Neutrophil (primary cell): ENCODE results near the gene IBA57.

Source experiments
- H3K27ac ChIP-seq: fragments of 200-600 bp; sonication (generic); 2 replicates; pipeline ENCODE4 v1.5.1; 2016; ENCODE audit warnings: mild to moderate bottlenecking, moderate library complexity
- H3K27me3 ChIP-seq: fragments of 200-600 bp; sonication (generic); 2 replicates; pipeline ENCODE4 v1.6.0; 2016; ENCODE audit warnings: mild to moderate bottlenecking
- H3K36me3 ChIP-seq: fragments of 200-600 bp; sonication (generic); 2 replicates; pipeline ENCODE4 v1.5.1; 2017
- H3K4me1 ChIP-seq, 2 experiments: fragments of 200-600 bp in 1 of 2; sonication (generic) in 1 of 2; 1 replicate in 1 of 2; 2 replicates in 1 of 2; pipeline versions ENCODE4 v1.5.1 to v1.6.1; 2013 to 2016; ENCODE audit warnings: low read depth in 1 of 2, low read length in 1 of 2, mild to moderate bottlenecking in 1 of 2, moderate library complexity in 1 of 2; ENCODE audit not compliant: control insufficient read depth in 1 of 2, insufficient read depth in 1 of 2
- H3K4me3 ChIP-seq, 2 experiments: fragments of 200-600 bp in 1 of 2; sonication (generic) in 1 of 2; 1 replicate in 1 of 2; 2 replicates in 1 of 2; pipeline ENCODE4 v1.5.1; 2013 to 2016; ENCODE audit warnings: low read depth in 1 of 2, low read length in 1 of 2, mild to moderate bottlenecking in 1 of 2, moderate library complexity in 1 of 2
- H3K9me3 ChIP-seq: fragments of 200-600 bp; sonication (generic); 2 replicates; pipeline ENCODE4 v1.5.1; 2016
- TF ChIP-seq, protein P1 (sequence below): fragments of 200-600 bp; sonication (generic); IDR thresholded peaks from 2 replicates; pipeline ENCODE4 v1.5.1; 2016; ENCODE audit warnings: antibody characterized with exemption

The IBA57 gene

DNA sequence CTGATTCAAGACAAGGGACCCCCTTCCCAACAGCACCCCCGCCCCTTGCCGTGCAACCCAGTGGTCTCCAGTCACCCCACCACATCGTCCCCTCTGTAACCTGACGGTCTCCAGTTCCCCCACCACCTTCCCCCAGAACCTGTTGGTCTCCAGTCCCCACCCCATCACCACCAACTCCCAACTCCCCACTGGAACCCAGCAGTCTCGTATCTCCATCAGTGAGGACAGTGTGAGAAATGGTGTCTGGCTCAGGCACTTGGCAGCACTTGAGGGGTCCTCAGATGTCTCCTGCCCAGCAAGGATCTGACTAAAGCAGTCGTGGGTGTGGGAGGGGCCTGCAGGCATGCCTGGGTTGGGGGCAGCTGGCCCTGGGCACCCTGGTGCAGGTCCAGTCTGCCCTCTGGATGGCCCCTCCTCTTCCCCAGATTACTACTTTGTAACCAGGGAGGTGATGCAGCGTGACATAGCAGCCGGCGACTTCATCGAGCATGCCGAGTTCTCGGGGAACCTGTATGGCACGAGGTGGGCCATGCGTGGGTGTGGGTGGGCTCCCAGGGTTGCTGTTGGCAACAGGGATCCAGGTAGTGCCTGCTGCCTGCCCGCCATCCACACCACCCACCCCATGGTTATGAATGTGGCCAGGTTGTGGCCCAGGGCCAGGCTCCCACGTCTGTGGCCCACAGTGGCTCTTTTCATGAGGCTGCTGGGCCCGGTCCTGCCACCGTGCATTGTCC, 19.0 kb upstream of the IBA57 start:
- Histone ChIP-seq H3K27ac (no peak overlapping the region), H3K36me3 (peaks cover 56% of the 10 kb centered on the region), H3K4me1 (peaks cover 6 to 8% of the 10 kb centered on the region in 2 experiments), H3K4me3 (no peak overlapping the region), H3K27me3 (no peaks in the 10 kb centered on the region), H3K9me3 (no peaks in the 10 kb centered on the region)
- TF ChIP-seq, protein P1, sequence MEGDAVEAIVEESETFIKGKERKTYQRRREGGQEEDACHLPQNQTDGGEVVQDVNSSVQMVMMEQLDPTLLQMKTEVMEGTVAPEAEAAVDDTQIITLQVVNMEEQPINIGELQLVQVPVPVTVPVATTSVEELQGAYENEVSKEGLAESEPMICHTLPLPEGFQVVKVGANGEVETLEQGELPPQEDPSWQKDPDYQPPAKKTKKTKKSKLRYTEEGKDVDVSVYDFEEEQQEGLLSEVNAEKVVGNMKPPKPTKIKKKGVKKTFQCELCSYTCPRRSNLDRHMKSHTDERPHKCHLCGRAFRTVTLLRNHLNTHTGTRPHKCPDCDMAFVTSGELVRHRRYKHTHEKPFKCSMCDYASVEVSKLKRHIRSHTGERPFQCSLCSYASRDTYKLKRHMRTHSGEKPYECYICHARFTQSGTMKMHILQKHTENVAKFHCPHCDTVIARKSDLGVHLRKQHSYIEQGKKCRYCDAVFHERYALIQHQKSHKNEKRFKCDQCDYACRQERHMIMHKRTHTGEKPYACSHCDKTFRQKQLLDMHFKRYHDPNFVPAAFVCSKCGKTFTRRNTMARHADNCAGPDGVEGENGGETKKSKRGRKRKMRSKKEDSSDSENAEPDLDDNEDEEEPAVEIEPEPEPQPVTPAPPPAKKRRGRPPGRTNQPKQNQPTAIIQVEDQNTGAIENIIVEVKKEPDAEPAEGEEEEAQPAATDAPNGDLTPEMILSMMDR: no peak

DNA sequence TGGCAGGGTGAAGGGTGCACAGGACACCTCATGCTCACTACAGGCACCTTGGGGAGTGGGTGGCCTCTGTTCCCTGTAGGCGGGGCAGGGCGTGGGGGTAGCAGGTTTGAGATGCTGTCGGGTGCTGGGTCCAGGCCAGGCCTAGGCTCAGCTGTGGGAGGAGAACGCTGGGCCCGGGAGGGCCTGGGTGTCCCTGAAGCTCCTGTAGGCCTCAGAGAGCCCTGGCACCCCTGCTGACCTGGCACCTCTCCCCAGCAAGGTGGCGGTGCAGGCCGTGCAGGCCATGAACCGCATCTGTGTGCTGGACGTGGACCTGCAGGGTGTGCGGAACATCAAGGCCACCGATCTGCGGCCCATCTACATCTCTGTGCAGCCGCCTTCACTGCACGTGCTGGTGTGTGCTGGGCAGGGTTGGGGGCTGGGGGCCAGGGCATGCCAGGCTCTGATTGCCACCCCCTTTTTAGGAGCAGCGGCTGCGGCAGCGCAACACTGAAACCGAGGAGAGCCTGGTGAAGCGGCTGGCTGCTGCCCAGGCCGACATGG, 18.4 kb upstream of the IBA57 start:
- no peak overlapping the region for H3K27ac ChIP-seq
- no peaks in the 10 kb centered on the region for H3K9me3 ChIP-seq
- H3K36me3 ChIP-seq: peaks cover 52% of the 10 kb centered on the region
- TF ChIP-seq, protein P1: no peak
- H3K4me3 ChIP-seq: no peak overlapping the region
- H3K27me3 ChIP-seq: no peaks in the 10 kb centered on the region
- peaks cover under 1 to 2% of the 10 kb centered on the region in 2 experiments for H3K4me1 ChIP-seq

DNA sequence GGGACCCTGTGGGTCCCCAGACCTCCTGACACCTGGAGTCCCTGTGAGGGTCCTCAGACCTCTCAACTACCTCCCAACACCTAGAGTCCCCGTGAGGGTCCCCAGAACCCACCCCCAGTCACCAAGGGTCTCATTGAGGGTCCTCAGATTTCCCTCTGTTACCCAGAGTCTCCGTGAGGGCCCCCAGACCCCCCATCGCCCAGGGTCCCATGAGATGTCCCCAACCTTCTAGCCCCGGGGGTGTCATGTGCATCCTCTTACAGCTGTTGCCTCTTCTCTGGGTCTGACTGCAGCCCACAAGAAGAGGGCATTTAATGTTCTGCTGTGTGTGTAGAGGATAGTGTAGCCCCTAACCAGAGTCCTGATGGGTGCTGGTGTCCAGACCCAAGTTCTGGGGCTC, 17.8 kb upstream of the IBA57 start:
- TF ChIP-seq, protein P1: no peak
- H3K27me3 ChIP-seq: no peaks in the 10 kb centered on the region
- peaks cover 52% of the 10 kb centered on the region for H3K36me3 ChIP-seq
- no peaks in the 10 kb centered on the region for H3K4me1 ChIP-seq
- H3K9me3 ChIP-seq: no peaks in the 10 kb centered on the region
- no peak overlapping the region for H3K27ac ChIP-seq
- H3K4me3 ChIP-seq: no peak overlapping the region

DNA sequence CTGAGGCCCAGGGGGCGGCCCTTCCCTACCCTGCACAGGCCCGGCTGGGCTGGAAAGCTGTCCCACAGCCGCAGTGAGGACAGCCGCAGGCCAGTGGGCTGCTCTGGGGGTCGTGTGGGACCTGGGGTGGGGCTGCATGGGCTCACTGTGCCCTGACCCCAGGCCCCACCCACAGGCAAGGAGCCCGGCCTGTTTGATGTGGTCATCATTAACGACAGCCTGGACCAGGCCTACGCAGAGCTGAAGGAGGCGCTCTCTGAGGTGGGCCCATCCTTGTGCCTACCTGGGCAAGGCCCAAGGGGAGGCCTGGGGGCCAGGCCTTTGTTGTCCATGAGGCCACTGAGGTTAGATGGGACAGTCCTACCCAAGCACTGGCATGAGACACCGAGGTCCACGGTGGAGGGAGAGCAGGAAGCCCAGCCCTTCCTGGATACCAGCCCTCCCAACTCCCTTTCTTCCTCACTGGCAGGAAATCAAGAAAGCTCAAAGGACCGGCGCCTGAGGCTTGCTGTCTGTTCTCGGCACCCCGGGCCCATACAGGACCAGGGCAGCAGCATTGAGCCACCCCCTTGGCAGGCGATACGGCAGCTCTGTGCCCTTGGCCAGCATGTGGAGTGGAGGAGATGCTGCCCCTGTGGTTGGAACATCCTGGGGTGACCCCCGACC, 17.3 kb upstream of the IBA57 start:
- Histone ChIP-seq H3K27me3 (no peaks in the 10 kb centered on the region), H3K36me3 (peaks cover 52% of the 10 kb centered on the region), H3K4me3 (no peak overlapping the region), H3K9me3 (no peaks in the 10 kb centered on the region), H3K4me1 (no peaks in the 10 kb centered on the region), H3K27ac (no peak overlapping the region)
- TF ChIP-seq, protein P1: no peak

DNA sequence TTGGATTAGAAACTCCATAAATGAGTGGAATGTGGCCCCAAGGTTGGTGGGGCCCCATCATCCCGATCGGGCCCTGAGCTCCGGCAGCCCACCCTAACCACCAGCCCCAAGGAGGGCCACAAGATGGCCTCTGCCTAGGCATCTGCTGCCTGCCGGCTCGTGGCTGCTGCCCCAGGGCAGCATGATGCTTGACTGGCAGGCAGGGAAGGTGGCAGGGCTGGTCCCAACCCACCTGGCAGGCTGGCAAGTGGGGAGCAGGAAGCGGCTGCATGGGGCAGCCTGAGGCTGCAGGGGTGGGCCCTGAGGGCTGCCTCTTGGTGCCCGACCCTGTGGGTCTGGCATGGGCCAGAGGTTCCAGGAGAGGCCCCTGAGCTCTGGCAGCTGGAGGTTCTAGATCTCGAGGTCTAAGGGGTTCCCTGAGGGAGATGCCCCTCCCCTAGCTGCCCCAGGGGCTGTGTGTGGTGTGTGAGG, 16.6 kb upstream of the IBA57 start:
- Histone ChIP-seq H3K9me3 (no peaks in the 10 kb centered on the region), H3K4me3 (no peak overlapping the region), H3K4me1 (no peaks in the 10 kb centered on the region), H3K36me3 (peaks cover 52% of the 10 kb centered on the region), H3K27me3 (no peaks in the 10 kb centered on the region), H3K27ac (no peak overlapping the region)
- TF ChIP-seq, protein P1: no peak
